SK-N-SH (cell line): ENCODE data around the gene SLC26A8. TPM values are rescaled to one million over a fixed set of nuclear protein-coding genes. Genes with fewer than 3 reads are reported as not detected.
"Not testable (repeated sequence)": the region's sequence is repeated elsewhere in the genome, so short reads cannot be mapped to it uniquely, and the experiment has no call there.

Source experiments
- CTCF ChIA-PET: fragments of 300-600, 350-600 bp; formaldehyde crosslinking; extraction: SDS; loops from one replicate; lab custom pipeline; 2021; lab: Yijun Ruan, JAX
- POLR2A ChIA-PET: fragments of 350-600 bp; sonication (Branson Sonifier 250); formaldehyde crosslinking; extraction: SDS; loops from one replicate; lab custom pipeline; 2020; ENCODE audit warnings: antibody characterized with exemption, inconsistent platforms; lab: Yijun Ruan, JAX
- DNase-seq: peaks from one replicate; pipeline ENCODE4 v3.0.0; 2012
- H2AFZ ChIP-seq: fragments of 200-600 bp; sonication (generic); 2 replicates; pipeline ENCODE4 v1.8.1; 2016; ENCODE audit warnings: antibody characterized with exemption, mild to moderate bottlenecking, low read depth
- H3F3A ChIP-seq: fragments of 200-600 bp; sonication (generic); replicated peaks from 2 replicates; pipeline ENCODE3; 2016; ENCODE audit warnings: antibody characterized with exemption, mild to moderate bottlenecking; ENCODE audit not compliant: insufficient read depth
- H3K27ac ChIP-seq, 2 experiments: fragments of 200-500 bp in 1 of 2; fragments of 200-600 bp in 1 of 2; sonication (Bioruptor generic) in 1 of 2; sonication (generic), shearing (Covaris generic) in 1 of 2; 2 replicates each; pipeline versions ENCODE4 v1.5.1 to v1.6.1; 2014 to 2016; ENCODE audit warnings: low read depth in 2 of 2, inconsistent platforms in 1 of 2, low read length in 1 of 2, mild to moderate bottlenecking in 1 of 2, mixed read lengths in 1 of 2
- H3K27me3 ChIP-seq: fragments of 200-600 bp; sonication (generic), shearing (Covaris generic); 2 replicates; pipeline ENCODE4 v1.6.1; 2016; ENCODE audit warnings: mixed run types; ENCODE audit not compliant: insufficient read depth
- H3K36me3 ChIP-seq, 2 experiments: fragments of 200-500 bp in 1 of 2; fragments of 200-600 bp in 1 of 2; sonication (Bioruptor generic) in 1 of 2; sonication (generic) in 1 of 2; replicated peaks in 1 of 2; 2 replicates each; pipeline versions ENCODE3 to v1.5.1; 2014 to 2016; ENCODE audit warnings: low read length in 1 of 2, mild to moderate bottlenecking in 1 of 2; ENCODE audit not compliant: insufficient read depth in 2 of 2, control insufficient read depth in 1 of 2
- H3K4me1 ChIP-seq, 2 experiments: fragments of 200-500 bp in 1 of 2; fragments of 200-600 bp in 1 of 2; sonication (Bioruptor generic) in 1 of 2; sonication (generic), shearing (Covaris generic) in 1 of 2; 2 replicates each; pipeline versions ENCODE4 v1.5.1 to v1.6.1; 2014 to 2016; ENCODE audit warnings: low read depth in 1 of 2, low read length in 1 of 2, mixed run types in 1 of 2; ENCODE audit not compliant: insufficient read depth in 2 of 2, control insufficient read depth in 1 of 2
- H3K4me2 ChIP-seq: fragments of 200-600 bp; sonication (generic), shearing (Covaris generic); 2 replicates; pipeline ENCODE4 v1.6.1; 2017; ENCODE audit warnings: mixed run types
- H3K4me3 ChIP-seq, 2 experiments: fragments of 200-500 bp in 1 of 2; fragments of 200-600 bp in 1 of 2; sonication (Bioruptor generic) in 1 of 2; sonication (generic), shearing (Covaris generic) in 1 of 2; 2 replicates each; pipeline versions ENCODE4 v1.5.1 to v1.8.1; 2014 to 2016; ENCODE audit warnings: low read depth in 2 of 2, inconsistent platforms in 1 of 2, low read length in 1 of 2, mild to moderate bottlenecking in 1 of 2, mixed read lengths in 1 of 2, moderate library complexity in 1 of 2
- H3K79me2 ChIP-seq: fragments of 200-600 bp; sonication (generic); 2 replicates; pipeline ENCODE4 v1.8.1; 2017; ENCODE audit warnings: mild to moderate bottlenecking; ENCODE audit not compliant: insufficient read depth
- H3K9ac ChIP-seq: fragments of 200-600 bp; sonication (generic); 2 replicates; pipeline ENCODE4 v1.6.1; 2017; ENCODE audit warnings: mixed run types
- H3K9me2 ChIP-seq: fragments of 200-600 bp; sonication (generic); 2 replicates; pipeline ENCODE4 v1.6.1; 2017; ENCODE audit warnings: mixed run types
- H3K9me3 ChIP-seq: fragments of 200-600 bp; sonication (generic); 2 replicates; pipeline ENCODE4 v1.6.1; 2017; ENCODE audit warnings: mixed run types, mild to moderate bottlenecking, moderate library complexity
- H4K20me1 ChIP-seq: fragments of 200-600 bp; sonication (generic); 2 replicates; pipeline ENCODE4 v1.6.1; 2017; ENCODE audit warnings: mild to moderate bottlenecking, mixed run types; ENCODE audit not compliant: insufficient read depth
- CHD2 ChIP-seq: fragments of 150-350 bp; IDR thresholded peaks from 2 replicates; pipeline ENCODE4 v1.6.1; 2018; ENCODE audit warnings: low read length; ENCODE audit not compliant: partially characterized antibody
- EP300 ChIP-seq, 2 experiments: IDR thresholded peaks; 2 replicates each; pipeline versions ENCODE4 v1.4.0 to v1.6.1; 2012; ENCODE audit warnings: borderline replicate concordance in 1 of 2, low read depth in 1 of 2, low read length in 1 of 2
- GABPA ChIP-seq: IDR thresholded peaks from 2 replicates; pipeline ENCODE4 v1.4.0; 2012; ENCODE audit warnings: low read depth, mild to moderate bottlenecking
- GATA2 ChIP-seq: sonication (generic); formaldehyde crosslinking; IDR thresholded peaks from 2 replicates; pipeline ENCODE4 v1.5.0; 2020; ENCODE audit warnings: mild to moderate bottlenecking, missing genetic modification reagents
- MXI1 ChIP-seq: IDR thresholded peaks from 2 replicates; pipeline ENCODE4 v1.6.1; 2012; ENCODE audit warnings: mild to moderate bottlenecking, low read depth, low read length, improper control_type of control experiment
- POLR2AphosphoS5 ChIP-seq: IDR thresholded peaks from 2 replicates; pipeline ENCODE4 v1.6.1; 2012; ENCODE audit warnings: low read depth, low read length
- RAD21 ChIP-seq: IDR thresholded peaks from 2 replicates; pipeline ENCODE4 v1.6.1; 2012; ENCODE audit warnings: mild to moderate bottlenecking, low read length
- RCOR1 ChIP-seq: fragments of 150-350 bp; IDR thresholded peaks from 2 replicates; pipeline ENCODE4 v1.6.1; 2017; ENCODE audit warnings: antibody characterized with exemption, low read length
- SMC3 ChIP-seq: IDR thresholded peaks from 2 replicates; pipeline ENCODE4 v1.6.1; 2012; ENCODE audit warnings: low read depth, low read length, improper control_type of control experiment
- TCF12 ChIP-seq: IDR thresholded peaks from 2 replicates; pipeline ENCODE4 v1.4.0; 2012
- WGBS: methylation state at CpG from one replicate; pipeline ENCODE4 v1.1.6; 2017; ENCODE audit warnings: low lambda C conversion rate; 5-methylcytosine and 5-hydroxymethylcytosine counted together
- polyA plus RNA-seq, 3 experiments: library from polyadenylated mRNA; depleted of rRNA; stranded (reverse); fragments of >200 nt; gene quantifications; 2 replicates each; pipeline ENCODE4 v1.2.3, GENCODE V29; 2012
- TF ChIP-seq, protein P1 (sequence below): fragments of 200-600 bp; sonication (generic); IDR thresholded peaks from 2 replicates; pipeline ENCODE4 v1.6.1; 2017; ENCODE audit warnings: antibody characterized with exemption, mild to moderate bottlenecking, moderate library complexity
- TF ChIP-seq, protein P2 (sequence below): IDR thresholded peaks from 2 replicates; pipeline ENCODE4 v1.4.0; 2012; ENCODE audit warnings: low read depth
- TF ChIP-seq, protein P3 (sequence below): IDR thresholded peaks from 2 replicates; pipeline ENCODE4; 2012
- TF ChIP-seq, protein P4 (sequence below): IDR thresholded peaks from 2 replicates; pipeline ENCODE4 v1.6.1; 2012; ENCODE audit warnings: mild to moderate bottlenecking, low read depth, low read length, moderate library complexity
- TF ChIP-seq, protein P5 (sequence below): fragments of 150-350 bp; IDR thresholded peaks from 2 replicates; pipeline ENCODE4 v1.6.1; 2016; ENCODE audit warnings: mild to moderate bottlenecking, low read depth, low read length

The SLC26A8 gene
- polyA plus RNA-seq, 1 of the 3 experiments (the other 2 are of a cell fraction), result not detected

DNA sequence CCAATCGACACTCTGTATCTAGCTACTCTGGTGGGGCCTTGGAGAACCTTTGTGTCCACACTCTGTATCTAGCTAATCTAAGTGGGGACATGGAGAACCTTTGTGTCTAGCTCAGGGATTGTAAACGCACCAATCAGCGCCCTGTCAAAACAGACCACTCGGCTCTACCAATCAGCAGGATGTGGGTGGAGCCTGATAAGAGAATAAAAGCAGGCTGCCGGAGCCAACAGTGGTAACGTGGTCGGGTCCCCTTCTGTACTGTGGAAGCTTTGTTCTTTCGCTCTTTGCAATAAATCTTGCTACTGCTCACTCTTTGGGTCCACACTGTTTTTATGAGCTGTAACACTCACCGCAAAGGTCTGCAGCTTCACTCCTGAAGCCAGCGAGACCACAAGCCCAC is 92.6 kb downstream of the SLC26A8 start:
- H3K27me3 ChIP-seq, H3F3A ChIP-seq, H3K36me3 ChIP-seq, H3K27ac ChIP-seq, H3K9ac ChIP-seq, H3K4me2 ChIP-seq, H3K9me3 ChIP-seq, H3K4me3 ChIP-seq, H3K79me2 ChIP-seq, H3K9me2 ChIP-seq, H4K20me1 ChIP-seq, CTCF ChIA-PET, POLR2A ChIA-PET, H3K4me1 ChIP-seq, H2AFZ ChIP-seq, DNase-seq: not testable (repeated sequence)
- 82% methylated on average over 10 of the region's 10 CpGs for WGBS

DNA sequence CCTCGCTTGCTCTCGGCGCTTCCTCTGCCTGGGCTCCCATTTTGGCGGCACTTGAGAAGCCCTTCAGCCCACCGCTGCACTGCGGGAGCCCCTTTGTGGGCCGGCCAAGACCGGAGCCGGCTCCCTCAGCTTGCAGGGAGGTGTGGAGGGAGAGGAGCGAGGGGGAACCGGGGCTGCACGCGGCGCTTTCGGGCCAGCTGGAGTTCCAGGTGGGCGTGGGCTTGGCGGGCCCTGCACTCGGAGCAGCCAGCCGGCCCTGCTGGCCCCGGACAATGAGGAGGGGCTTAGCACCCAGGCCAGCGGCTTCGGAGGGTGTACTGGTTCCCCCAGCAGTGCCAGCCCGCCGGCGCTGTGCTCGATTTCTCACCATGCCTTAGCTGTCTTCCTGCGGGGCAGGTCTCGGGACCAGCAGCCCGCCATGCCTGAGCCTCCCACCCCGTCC is 93.3 kb downstream of the SLC26A8 start:
- H3K9me3 ChIP-seq, result no peaks in the 10 kb centered on the region
- no peak overlapping the region for H3K4me3 ChIP-seq
- POLR2A ChIA-PET, result no interaction called here
- H3K79me2 ChIP-seq, result no peaks in the 10 kb centered on the region
- no peaks in the 10 kb centered on the region for H3K36me3 ChIP-seq
- H3K9me2 ChIP-seq, result no peaks in the 10 kb centered on the region
- DNase-seq, result no peak
- H3K4me2 ChIP-seq, result no peak overlapping the region
- H3K9ac ChIP-seq, result no peak overlapping the region
- H3K27me3 ChIP-seq, result no peaks in the 10 kb centered on the region
- H3K4me1 ChIP-seq, result no peaks in the 10 kb centered on the region
- no peaks in the 10 kb centered on the region for H3F3A ChIP-seq
- CTCF ChIA-PET, result interaction anchor here (0.9 to 1.2 kb wide), 2 partner anchors 23 to 163 kb away, joined by 3 read pairs; no protein-coding TSS in a partner anchor
- no peak overlapping the region for H2AFZ ChIP-seq
- no peak overlapping the region for H3K27ac ChIP-seq
- no peaks in the 10 kb centered on the region for H4K20me1 ChIP-seq
- 98% methylated on average over 8 of the region's 30 CpGs for WGBS
- TF ChIP-seq RAD21, result no peak
- TF ChIP-seq POLR2AphosphoS5, result no peak
- no peak for TF ChIP-seq EP300 (IDR thresholded peaks at IDR 0.05; ENCODE audit: borderline replicate concordance in 1 of 2, low read depth in 1 of 2, low read length in 1 of 2)

DNA sequence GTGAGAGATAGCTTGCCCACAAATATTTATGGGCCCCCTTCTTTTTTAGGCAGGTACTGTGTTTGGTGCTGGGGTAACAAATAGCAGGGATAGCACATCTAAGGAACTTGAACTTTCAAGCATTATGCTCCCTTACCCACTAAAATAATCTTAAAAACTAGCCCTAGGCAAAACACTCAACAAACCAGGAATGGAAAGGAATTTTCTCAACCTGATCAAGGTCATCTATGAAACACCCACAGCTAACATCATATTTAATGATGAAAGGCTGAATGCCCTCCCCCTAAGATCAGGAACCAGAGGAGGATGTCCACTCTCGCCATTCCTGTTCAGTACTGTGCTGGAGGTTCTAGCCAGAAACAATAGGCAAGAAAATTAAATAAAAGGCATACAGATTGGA is 94.8 kb downstream of the SLC26A8 start:
- Histone ChIP-seq H3K9ac (no peak overlapping the region), H3K4me2 (no peak overlapping the region), H2AFZ (no peak overlapping the region), H3K9me3 (no peaks in the 10 kb centered on the region), H3K36me3 (no peaks in the 10 kb centered on the region), H4K20me1 (no peaks in the 10 kb centered on the region), H3K4me1 (no peaks in the 10 kb centered on the region)
- ChIA-PET CTCF (no interaction called here), POLR2A (no interaction called here)
- 94% methylated on average over 1 of the region's 1 CpG for WGBS
- TF ChIP-seq, protein P1, sequence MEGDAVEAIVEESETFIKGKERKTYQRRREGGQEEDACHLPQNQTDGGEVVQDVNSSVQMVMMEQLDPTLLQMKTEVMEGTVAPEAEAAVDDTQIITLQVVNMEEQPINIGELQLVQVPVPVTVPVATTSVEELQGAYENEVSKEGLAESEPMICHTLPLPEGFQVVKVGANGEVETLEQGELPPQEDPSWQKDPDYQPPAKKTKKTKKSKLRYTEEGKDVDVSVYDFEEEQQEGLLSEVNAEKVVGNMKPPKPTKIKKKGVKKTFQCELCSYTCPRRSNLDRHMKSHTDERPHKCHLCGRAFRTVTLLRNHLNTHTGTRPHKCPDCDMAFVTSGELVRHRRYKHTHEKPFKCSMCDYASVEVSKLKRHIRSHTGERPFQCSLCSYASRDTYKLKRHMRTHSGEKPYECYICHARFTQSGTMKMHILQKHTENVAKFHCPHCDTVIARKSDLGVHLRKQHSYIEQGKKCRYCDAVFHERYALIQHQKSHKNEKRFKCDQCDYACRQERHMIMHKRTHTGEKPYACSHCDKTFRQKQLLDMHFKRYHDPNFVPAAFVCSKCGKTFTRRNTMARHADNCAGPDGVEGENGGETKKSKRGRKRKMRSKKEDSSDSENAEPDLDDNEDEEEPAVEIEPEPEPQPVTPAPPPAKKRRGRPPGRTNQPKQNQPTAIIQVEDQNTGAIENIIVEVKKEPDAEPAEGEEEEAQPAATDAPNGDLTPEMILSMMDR, result no peak
- no peak for TF ChIP-seq RAD21
- TF ChIP-seq, protein P2, sequence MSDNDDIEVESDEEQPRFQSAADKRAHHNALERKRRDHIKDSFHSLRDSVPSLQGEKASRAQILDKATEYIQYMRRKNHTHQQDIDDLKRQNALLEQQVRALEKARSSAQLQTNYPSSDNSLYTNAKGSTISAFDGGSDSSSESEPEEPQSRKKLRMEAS, result no peak
- TF ChIP-seq, protein P3, sequence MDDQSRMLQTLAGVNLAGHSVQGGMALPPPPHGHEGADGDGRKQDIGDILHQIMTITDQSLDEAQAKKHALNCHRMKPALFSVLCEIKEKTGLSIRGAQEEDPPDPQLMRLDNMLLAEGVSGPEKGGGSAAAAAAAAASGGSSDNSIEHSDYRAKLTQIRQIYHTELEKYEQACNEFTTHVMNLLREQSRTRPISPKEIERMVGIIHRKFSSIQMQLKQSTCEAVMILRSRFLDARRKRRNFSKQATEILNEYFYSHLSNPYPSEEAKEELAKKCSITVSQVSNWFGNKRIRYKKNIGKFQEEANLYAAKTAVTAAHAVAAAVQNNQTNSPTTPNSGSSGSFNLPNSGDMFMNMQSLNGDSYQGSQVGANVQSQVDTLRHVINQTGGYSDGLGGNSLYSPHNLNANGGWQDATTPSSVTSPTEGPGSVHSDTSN, result no peak
- no peak for TF ChIP-seq TCF12
- no peak for TF ChIP-seq CHD2
- no peak for TF ChIP-seq GATA2
- TF ChIP-seq GABPA, result no peak
- TF ChIP-seq, protein P4, sequence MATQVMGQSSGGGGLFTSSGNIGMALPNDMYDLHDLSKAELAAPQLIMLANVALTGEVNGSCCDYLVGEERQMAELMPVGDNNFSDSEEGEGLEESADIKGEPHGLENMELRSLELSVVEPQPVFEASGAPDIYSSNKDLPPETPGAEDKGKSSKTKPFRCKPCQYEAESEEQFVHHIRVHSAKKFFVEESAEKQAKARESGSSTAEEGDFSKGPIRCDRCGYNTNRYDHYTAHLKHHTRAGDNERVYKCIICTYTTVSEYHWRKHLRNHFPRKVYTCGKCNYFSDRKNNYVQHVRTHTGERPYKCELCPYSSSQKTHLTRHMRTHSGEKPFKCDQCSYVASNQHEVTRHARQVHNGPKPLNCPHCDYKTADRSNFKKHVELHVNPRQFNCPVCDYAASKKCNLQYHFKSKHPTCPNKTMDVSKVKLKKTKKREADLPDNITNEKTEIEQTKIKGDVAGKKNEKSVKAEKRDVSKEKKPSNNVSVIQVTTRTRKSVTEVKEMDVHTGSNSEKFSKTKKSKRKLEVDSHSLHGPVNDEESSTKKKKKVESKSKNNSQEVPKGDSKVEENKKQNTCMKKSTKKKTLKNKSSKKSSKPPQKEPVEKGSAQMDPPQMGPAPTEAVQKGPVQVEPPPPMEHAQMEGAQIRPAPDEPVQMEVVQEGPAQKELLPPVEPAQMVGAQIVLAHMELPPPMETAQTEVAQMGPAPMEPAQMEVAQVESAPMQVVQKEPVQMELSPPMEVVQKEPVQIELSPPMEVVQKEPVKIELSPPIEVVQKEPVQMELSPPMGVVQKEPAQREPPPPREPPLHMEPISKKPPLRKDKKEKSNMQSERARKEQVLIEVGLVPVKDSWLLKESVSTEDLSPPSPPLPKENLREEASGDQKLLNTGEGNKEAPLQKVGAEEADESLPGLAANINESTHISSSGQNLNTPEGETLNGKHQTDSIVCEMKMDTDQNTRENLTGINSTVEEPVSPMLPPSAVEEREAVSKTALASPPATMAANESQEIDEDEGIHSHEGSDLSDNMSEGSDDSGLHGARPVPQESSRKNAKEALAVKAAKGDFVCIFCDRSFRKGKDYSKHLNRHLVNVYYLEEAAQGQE, result no peak
- TF ChIP-seq RCOR1, result no peak
- TF ChIP-seq, protein P5, sequence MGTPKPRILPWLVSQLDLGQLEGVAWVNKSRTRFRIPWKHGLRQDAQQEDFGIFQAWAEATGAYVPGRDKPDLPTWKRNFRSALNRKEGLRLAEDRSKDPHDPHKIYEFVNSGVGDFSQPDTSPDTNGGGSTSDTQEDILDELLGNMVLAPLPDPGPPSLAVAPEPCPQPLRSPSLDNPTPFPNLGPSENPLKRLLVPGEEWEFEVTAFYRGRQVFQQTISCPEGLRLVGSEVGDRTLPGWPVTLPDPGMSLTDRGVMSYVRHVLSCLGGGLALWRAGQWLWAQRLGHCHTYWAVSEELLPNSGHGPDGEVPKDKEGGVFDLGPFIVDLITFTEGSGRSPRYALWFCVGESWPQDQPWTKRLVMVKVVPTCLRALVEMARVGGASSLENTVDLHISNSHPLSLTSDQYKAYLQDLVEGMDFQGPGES, result no peak
- TF ChIP-seq SMC3, result no peak
- TF ChIP-seq MXI1, result no peak
- TF ChIP-seq, all 33 proteins: peak for 0
- DNase-seq, result no peak
- H3K4me3 ChIP-seq, result no peak overlapping the region
- H3K79me2 ChIP-seq, result no peaks in the 10 kb centered on the region
- no peaks in the 10 kb centered on the region for H3F3A ChIP-seq
- H3K27me3 ChIP-seq, result no peaks in the 10 kb centered on the region
- no peaks in the 10 kb centered on the region for H3K9me2 ChIP-seq
- no peak overlapping the region for H3K27ac ChIP-seq
